ENCODE results near the gene SLC5A5. TPM values are rescaled to one million over a fixed set of nuclear protein-coding genes. Genes with fewer than 3 reads are reported as not detected.

Gene SLC5A5
- polyA plus RNA-seq, 1 of the 3 experiments (the other 2 are of a cell fraction) = 0.02 TPM

DNA sequence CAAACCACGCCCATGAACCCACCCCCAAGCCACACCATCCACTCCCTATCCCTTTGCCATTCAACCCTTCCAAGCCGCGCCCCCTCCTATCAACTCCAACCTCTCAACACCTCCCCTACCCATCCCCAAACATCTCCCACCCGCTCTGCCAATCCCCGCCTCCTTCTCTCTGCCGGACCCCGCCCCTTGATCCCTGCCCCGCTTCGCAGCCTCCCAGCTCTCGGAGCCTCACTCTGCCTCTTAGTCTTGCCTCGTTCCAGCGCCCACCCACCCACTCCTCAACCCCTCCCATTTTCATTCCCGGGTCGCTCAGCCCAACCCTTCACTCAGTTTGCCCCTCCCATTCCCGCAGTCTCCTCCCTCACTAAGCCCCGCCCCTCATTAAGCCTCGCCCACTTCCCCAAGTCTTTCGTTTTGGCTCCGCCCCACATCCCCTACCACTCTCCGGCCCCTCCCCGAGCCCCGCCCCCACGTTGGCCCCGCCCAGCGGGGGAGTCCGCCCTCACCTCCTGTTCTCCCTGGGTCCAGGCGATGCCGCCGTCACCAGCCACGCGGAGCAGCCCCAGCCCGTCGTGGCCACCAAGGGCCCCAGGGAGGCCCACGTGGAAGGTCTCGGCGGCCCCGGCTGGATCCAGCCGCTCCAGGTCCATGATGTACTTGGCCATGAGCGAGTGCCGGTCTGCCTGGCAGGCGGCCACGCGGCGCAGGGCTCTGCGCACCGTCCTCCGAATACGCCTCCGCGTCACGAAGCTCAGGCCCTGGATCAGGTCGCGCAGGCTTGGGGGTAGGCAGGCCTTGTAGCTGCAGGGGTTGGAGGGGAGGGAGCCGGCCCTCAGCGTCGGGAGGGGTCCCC is 29.7 kb upstream of the SLC5A5 start:
- H2AFZ ChIP-seq (ENCODE audit: low read depth) = peak overlapping the region; percentile 80; the same call in 1 of the 2 replicates
- WGBS (ENCODE audit: low lambda C conversion rate) = under 1% methylated on average over 37 of the region's 56 CpGs
- DNase-seq = peak; percentile 99
- POLR2A ChIA-PET = interaction anchor here (0.6 to 3.1 kb wide), 3 partner anchors 11 to 271 kb away, joined by 3 to 14 read pairs (median 5); partner anchors contain the start of gene RPL18A
- no peaks in the 10 kb centered on the region for H3K36me3 ChIP-seq (replicated peaks in 1 of 2; ENCODE audit: control insufficient read depth in 1 of 2, insufficient read depth in 2 of 2, low read length in 1 of 2)
- no peaks in the 10 kb centered on the region for H3K27me3 ChIP-seq (ENCODE audit: insufficient read depth)
- H4K20me1 ChIP-seq (ENCODE audit: insufficient read depth) = no peaks in the 10 kb centered on the region
- CTCF ChIA-PET = interaction anchor here (1.0 to 2.8 kb wide), 5 partner anchors 9 to 52 kb away, joined by 3 to 20 read pairs (median 3); partner anchors contain the start of gene RPL18A
- peak overlapping the region in 1 of 2 experiments; percentile 76; a peak in 1 of 4 replicates for H3K27ac ChIP-seq (ENCODE audit: low read depth in 2 of 2, low read length in 1 of 2)
- peak overlapping the region; percentile 80 for H3K4me2 ChIP-seq
- no peaks in the 10 kb centered on the region for H3F3A ChIP-seq (replicated peaks; ENCODE audit: insufficient read depth)
- H3K9me3 ChIP-seq = no peaks in the 10 kb centered on the region
- H3K79me2 ChIP-seq (ENCODE audit: insufficient read depth) = no peaks in the 10 kb centered on the region
- H3K9me2 ChIP-seq = no peaks in the 10 kb centered on the region
- H3K9ac ChIP-seq = peak overlapping the region; percentile 37
- H3K4me1 ChIP-seq (ENCODE audit: control insufficient read depth in 1 of 2, insufficient read depth in 2 of 2, low read depth in 1 of 2, low read length in 1 of 2) = peaks cover 0 to 14% of the 10 kb centered on the region in 2 experiments; a peak in 1 of 4 replicates
- TF ChIP-seq GATA2 (CRISPR knock-in tag; IDR thresholded peaks at IDR 0.05) (no peak), POLR2AphosphoS5 (IDR thresholded peaks at IDR 0.05; ENCODE audit: low read depth, low read length) (peak; percentile 47), JUND (IDR thresholded peaks at IDR 0.05) (no peak), NRF1 (IDR thresholded peaks at IDR 0.05; ENCODE audit: low read depth, low read length) (peak; percentile 53), ELF1 (IDR thresholded peaks at IDR 0.05) (no peak), RFX5 (IDR thresholded peaks at IDR 0.05; ENCODE audit: low read length) (no peak), NFIC (IDR thresholded peaks at IDR 0.05; ENCODE audit: borderline replicate concordance) (no peak), YY1 (IDR thresholded peaks at IDR 0.05; ENCODE audit: low read depth) (no peak), MXI1 (IDR thresholded peaks at IDR 0.05; ENCODE audit: low read depth, low read length) (peak; percentile 92), CHD2 (IDR thresholded peaks at IDR 0.05; ENCODE audit: low read length, partially characterized antibody) (no peak)
- TF ChIP-seq, protein P1, sequence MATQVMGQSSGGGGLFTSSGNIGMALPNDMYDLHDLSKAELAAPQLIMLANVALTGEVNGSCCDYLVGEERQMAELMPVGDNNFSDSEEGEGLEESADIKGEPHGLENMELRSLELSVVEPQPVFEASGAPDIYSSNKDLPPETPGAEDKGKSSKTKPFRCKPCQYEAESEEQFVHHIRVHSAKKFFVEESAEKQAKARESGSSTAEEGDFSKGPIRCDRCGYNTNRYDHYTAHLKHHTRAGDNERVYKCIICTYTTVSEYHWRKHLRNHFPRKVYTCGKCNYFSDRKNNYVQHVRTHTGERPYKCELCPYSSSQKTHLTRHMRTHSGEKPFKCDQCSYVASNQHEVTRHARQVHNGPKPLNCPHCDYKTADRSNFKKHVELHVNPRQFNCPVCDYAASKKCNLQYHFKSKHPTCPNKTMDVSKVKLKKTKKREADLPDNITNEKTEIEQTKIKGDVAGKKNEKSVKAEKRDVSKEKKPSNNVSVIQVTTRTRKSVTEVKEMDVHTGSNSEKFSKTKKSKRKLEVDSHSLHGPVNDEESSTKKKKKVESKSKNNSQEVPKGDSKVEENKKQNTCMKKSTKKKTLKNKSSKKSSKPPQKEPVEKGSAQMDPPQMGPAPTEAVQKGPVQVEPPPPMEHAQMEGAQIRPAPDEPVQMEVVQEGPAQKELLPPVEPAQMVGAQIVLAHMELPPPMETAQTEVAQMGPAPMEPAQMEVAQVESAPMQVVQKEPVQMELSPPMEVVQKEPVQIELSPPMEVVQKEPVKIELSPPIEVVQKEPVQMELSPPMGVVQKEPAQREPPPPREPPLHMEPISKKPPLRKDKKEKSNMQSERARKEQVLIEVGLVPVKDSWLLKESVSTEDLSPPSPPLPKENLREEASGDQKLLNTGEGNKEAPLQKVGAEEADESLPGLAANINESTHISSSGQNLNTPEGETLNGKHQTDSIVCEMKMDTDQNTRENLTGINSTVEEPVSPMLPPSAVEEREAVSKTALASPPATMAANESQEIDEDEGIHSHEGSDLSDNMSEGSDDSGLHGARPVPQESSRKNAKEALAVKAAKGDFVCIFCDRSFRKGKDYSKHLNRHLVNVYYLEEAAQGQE (IDR thresholded peaks at IDR 0.05; ENCODE audit: low read depth, low read length) = no peak
- TF ChIP-seq, protein P2, sequence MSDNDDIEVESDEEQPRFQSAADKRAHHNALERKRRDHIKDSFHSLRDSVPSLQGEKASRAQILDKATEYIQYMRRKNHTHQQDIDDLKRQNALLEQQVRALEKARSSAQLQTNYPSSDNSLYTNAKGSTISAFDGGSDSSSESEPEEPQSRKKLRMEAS (IDR thresholded peaks at IDR 0.05; ENCODE audit: low read depth) = peak; percentile 91
- TF ChIP-seq, protein P3, sequence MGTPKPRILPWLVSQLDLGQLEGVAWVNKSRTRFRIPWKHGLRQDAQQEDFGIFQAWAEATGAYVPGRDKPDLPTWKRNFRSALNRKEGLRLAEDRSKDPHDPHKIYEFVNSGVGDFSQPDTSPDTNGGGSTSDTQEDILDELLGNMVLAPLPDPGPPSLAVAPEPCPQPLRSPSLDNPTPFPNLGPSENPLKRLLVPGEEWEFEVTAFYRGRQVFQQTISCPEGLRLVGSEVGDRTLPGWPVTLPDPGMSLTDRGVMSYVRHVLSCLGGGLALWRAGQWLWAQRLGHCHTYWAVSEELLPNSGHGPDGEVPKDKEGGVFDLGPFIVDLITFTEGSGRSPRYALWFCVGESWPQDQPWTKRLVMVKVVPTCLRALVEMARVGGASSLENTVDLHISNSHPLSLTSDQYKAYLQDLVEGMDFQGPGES (IDR thresholded peaks at IDR 0.05; ENCODE audit: low read depth, low read length) = no peak
- TF ChIP-seq, protein P4, sequence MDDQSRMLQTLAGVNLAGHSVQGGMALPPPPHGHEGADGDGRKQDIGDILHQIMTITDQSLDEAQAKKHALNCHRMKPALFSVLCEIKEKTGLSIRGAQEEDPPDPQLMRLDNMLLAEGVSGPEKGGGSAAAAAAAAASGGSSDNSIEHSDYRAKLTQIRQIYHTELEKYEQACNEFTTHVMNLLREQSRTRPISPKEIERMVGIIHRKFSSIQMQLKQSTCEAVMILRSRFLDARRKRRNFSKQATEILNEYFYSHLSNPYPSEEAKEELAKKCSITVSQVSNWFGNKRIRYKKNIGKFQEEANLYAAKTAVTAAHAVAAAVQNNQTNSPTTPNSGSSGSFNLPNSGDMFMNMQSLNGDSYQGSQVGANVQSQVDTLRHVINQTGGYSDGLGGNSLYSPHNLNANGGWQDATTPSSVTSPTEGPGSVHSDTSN (IDR thresholded peaks at IDR 0.05) = no peak
- H3K4me3 ChIP-seq (ENCODE audit: low read depth in 2 of 2, low read length in 1 of 2) = peak overlapping the region; percentile 45 to 50
